Left colon (tissue), 2 donors: ENCODE data around the gene PLEKHA1. TPM values are rescaled to one million over a fixed set of nuclear protein-coding genes. Genes with fewer than 3 reads are reported as not detected.
A peak's percentile ranks its signal among the peaks of the same experiment; 100 is the strongest.

Source experiments
- ATAC-seq: fragments of 200-7000 bp; cut with Tn5 transposase; one replicate; pipeline ENCODE4 v1.9.1; 2020; ENCODE audit warnings: mild to moderate bottlenecking, moderate library complexity
- DNase-seq, 2 donors: peaks; one replicate each; pipeline ENCODE4 v3.0.0-alpha.2; 2020
- intact Hi-C, 2 donors: fragments of 100-400 bp; cut with DNase I in 1 of 2; cut with micrococcal nuclease in 1 of 2; formaldehyde crosslinking; loops; one replicate each; pipeline versions ENCODE4 v1.11.2 to v1.14.0; 2022; cut with DNase I, micrococcal nuclease
- total RNA-seq, 2 donors: library from RNA; stranded (reverse); fragmentation: NEBNext Ultra II Directional; extraction: Animal tissue kit (Norgen Biotek cat#: 25700); gene quantifications; one replicate each; pipeline ENCODE4 v1.2.1, GENCODE V29; 2021
- donor health status: DM: no; HTN: no; CAD: no.
- donor health status: DM: yes; HTN: yes; CAD: no.

Gene PLEKHA1
- total RNA-seq, 2 donors from 2014 or later = 41.5 to 49.2 TPM

DNA sequence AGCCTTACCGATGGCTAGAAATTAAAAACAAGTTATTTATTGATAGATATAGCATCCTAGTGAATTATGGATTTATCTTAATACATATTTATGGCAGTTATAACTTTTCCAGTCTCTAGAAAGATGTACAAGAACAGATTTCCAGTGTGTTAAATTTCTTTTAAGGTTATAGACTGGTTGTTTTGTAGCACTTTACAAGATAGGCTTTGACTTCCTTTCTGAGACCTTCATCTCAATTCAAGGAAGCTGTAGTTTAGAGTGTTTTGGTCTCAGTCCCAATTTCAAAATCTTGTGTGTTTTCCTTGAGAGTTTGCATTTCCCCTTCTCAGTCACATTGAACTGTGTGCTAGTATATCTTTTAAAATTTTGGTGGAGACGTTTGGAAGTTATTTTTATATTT, 30.1 kb downstream of the PLEKHA1 start:
- intact Hi-C loops = no loop called here
- no peak for ATAC-seq
- no peak for DNase-seq

GRCh38 chr10:122407375-122408125, 33.0 kb downstream of the PLEKHA1 start:
- DNase-seq (no peak), ATAC-seq (no peak)
- intact Hi-C loops = no loop called here

- no peak for DNase-seq
- intact Hi-C loops = no loop called here
- no peak for ATAC-seq
These were observed 38.8 kb downstream of the PLEKHA1 start for GRCh38 chr10:122413327-122413726.

GRCh38 chr10:122417667-122418066, 43.2 kb downstream of the PLEKHA1 start:
- intact Hi-C loops = no loop called here
- DNase-seq (no peak), ATAC-seq (no peak)

GRCh38 chr10:122419016-122419415, 44.5 kb downstream of the PLEKHA1 start:
- DNase-seq (no peak), ATAC-seq (no peak)
- intact Hi-C loops = no loop called here

GRCh38 chr10:122419876-122420623, 45.5 kb downstream of the PLEKHA1 start:
- DNase-seq = no peak
- intact Hi-C loops = no loop called here
- no peak for ATAC-seq

- intact Hi-C loops = no loop called here
- DNase-seq (no peak), ATAC-seq (no peak)
These were observed 46.1 kb downstream of the PLEKHA1 start for GRCh38 chr10:122420624-122421007.

DNA sequence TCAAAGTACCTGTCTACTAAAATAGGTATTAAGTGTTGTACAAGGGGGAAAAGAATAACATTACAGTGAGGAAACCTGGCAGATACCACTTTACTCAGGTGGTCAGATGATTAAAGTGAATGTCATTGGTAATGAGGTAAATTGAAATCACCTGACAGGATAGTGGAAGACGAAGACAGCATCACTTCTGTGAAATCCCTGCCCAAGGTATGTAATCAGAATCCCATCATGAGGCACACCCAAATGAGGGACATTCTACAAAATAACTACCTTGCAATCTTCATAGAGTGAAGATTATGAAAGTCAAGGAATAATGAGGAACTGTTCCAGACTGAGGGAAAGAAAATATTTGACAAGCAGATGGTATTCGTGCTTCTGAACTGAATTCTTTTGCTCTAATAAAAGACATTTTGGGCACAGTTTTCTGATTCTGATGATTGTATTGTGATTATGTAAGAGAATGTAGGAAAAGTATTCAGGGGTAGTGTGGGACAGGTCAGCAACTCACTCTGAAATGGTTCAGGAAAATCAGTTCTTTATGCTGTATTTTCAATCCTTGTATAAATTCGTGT, 46.6 kb downstream of the PLEKHA1 start:
- DNase-seq (no peak), ATAC-seq (no peak)
- intact Hi-C loops = no loop called here

GRCh38 chr10:122421742-122422141, 47.2 kb downstream of the PLEKHA1 start:
- ATAC-seq (no peak), DNase-seq (no peak)
- intact Hi-C loops = no loop called here

- intact Hi-C loops = no loop called here
- no peak for ATAC-seq
- no peak for DNase-seq
These were observed 47.9 kb downstream of the PLEKHA1 start for GRCh38 chr10:122422266-122422989.

- intact Hi-C loops = no loop called here
- ATAC-seq = no peak
- DNase-seq = no peak
These were observed 49.6 kb downstream of the PLEKHA1 start for GRCh38 chr10:122424059-122424458.

DNA sequence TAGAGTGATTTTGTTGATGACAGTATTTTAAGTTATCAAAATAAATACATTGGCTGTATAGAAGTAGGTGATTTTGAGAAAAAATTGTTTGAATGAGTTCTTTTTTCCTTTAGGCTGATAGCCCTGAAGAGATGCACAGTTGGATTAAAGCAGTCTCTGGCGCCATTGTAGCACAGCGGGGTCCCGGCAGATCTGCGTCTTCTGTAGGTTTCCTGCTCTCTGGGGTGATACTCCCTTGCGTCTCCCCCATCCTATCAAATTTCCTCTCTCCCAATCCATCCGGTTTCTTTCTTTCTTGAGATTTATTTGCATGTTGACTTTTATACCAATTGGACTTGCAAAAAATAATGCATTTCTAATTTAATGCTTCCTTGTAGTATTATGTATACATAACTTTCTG, 52.3 kb downstream of the PLEKHA1 start:
- ATAC-seq = no peak
- no peak for DNase-seq
- intact Hi-C loops = no loop called here

GRCh38 chr10:122427280-122427679, 52.8 kb downstream of the PLEKHA1 start:
- no peak for DNase-seq
- no peak for ATAC-seq
- intact Hi-C loops = no loop called here

DNA sequence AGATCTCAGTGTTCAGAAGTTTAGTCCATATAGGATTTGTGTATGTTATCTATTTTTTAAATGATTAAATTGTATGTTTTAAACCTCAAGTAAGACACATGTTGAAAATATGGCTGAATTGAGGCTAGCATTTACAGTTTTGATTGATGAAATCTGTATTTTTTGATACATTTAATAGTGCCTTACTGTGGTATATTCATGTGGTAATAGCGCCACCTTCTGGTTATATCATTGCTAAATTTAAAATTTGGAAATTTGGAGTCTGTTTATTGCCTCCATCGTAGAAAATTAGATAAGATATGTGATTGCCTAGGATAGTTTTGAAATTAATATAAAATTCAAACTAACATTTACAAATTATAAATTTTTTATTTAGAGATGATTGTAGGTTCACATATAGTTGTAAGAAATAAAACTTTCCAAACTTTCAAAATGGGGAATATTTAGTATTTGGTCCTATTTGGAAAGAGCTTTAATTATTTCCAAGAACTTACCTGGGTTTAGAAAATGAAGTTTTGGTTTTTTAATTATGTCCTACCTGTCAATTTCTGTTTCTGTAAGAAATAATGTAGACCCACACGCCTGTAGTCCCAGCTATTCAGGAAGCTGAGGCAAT, 60.8 kb downstream of the PLEKHA1 start:
- DNase-seq (no peak), ATAC-seq (peak; percentile 45)
- intact Hi-C loops = loop anchor here (2.0 to 10.0 kb wide), 3 partner anchors 93 to 141 kb away; partner anchors contain the start of gene DMBT1 (in 1 of the 2)

DNA sequence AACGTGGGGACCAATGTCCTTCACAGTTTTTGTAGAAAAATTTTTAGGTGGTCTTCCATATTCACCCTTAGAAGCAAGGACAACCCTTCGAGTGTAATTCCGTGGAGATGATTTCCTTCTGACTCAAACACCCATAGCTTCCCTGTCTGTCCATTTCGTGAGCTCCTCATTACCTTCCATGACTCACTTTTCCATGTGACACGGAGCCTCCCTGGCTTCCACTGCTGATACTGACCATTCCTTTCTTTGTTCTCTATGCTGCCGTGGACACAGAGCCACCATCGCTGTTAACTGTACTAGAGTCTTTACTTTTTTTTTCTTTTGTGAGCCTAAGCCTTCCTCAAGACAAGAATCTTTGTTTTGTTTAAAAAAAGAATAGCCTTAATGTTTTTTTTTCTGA, 67.5 kb downstream of the PLEKHA1 start:
- ATAC-seq (peak; percentile 37), DNase-seq (no peak)
- intact Hi-C loops = no loop called here

DNA sequence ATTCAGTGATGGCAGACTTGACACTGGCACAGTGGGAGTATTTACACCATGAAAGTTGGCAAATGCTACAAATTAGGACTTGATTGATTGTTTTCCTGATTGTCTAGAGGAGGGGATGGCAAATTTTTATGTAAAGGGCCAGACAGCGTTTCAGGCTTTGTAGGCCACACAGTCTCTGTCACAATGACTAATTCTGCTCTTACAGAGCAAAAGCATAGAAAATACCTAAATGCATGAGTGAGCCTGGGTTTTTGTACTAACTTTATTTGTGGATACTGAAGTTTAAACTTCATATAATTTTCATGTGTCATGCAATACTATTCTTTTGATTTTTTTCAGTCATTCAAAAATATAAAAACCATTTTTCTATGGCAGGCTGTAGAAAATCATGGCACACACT, 71.0 kb downstream of the PLEKHA1 start:
- intact Hi-C loops = no loop called here
- no peak for DNase-seq
- ATAC-seq = no peak

DNA sequence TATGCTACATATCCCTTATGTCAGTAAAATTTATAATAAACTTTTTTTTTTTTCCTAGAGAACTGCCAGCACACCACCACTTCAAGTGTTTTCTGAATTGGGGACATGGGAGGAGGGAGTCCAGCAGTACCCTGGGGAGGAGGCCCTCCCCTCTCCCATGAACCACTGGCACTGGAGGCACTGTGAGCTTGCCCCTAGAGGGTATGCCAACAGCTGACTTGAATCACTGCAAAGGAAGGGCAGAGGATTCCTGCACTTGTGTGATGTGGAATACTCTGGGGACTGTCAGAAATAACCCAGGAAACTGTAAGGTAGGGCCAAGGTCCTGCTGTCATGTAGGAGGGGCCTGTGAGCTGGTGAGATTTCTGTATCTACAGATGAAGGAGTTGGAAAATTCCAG, 71.4 kb downstream of the PLEKHA1 start:
- intact Hi-C loops = no loop called here
- ATAC-seq = no peak
- DNase-seq = no peak

DNA sequence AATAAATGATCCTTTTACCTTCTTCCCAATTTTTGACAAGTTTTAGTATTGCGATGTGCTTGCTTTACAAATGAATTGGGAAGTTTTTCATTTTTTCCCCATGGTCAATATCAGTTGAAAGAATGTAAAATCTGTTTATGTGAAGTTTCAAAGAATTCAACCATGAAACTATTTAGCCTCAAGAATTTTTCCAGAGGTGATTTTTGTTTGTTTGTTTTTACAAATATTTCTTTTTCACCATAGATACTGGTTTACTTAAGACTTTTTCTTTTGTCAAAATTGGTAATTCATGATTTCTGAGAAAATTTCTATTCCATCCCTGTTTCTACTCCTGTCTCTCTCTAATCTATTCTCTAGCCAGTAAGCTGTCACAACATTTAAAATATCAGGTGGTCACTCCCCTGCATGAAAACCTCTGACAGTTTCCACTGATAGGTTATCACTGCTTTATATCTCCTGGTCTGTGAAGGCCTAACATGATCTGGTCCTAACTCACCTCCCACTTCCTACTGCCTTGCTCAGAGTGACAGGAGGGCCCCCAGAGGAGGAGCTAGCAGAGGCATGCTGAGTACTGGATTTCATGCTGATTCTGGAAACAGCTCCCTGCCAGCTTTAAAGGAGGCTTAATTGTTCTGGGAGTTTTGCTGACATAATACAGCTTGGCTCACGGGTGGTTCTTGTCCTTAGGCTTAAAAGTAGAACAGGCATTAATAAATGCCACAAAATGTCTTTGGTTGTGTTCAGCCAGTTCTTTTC, 72.3 kb downstream of the PLEKHA1 start:
- no peak for DNase-seq
- intact Hi-C loops = no loop called here
- ATAC-seq = no peak
